HG03521 (cell line): ENCODE results near the gene DDX51.

Source experiments
- ATAC-seq: cut with Tn5 transposase; IDR thresholded peaks from one replicate; pipeline ENCODE4 v1.9.1; 2021; ENCODE audit warnings: mild to moderate bottlenecking, moderate library complexity; ENCODE audit not compliant: unreplicated experiment

The DDX51 gene, protein sequence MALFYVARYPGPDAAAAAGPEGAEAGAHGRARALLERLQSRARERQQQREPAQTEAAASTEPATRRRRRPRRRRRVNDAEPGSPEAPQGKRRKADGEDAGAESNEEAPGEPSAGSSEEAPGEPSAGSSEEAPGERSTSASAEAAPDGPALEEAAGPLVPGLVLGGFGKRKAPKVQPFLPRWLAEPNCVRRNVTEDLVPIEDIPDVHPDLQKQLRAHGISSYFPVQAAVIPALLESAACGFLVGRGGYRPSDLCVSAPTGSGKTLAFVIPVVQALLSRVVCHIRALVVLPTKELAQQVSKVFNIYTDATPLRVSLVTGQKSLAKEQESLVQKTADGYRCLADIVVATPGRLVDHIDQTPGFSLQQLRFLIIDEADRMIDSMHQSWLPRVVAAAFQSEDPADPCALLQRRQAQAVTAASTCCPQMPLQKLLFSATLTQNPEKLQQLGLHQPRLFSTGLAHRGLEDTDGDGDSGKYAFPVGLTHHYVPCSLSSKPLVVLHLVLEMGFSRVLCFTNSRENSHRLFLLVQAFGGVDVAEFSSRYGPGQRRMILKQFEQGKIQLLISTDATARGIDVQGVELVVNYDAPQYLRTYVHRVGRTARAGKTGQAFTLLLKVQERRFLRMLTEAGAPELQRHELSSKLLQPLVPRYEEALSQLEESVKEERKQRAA

DNA sequence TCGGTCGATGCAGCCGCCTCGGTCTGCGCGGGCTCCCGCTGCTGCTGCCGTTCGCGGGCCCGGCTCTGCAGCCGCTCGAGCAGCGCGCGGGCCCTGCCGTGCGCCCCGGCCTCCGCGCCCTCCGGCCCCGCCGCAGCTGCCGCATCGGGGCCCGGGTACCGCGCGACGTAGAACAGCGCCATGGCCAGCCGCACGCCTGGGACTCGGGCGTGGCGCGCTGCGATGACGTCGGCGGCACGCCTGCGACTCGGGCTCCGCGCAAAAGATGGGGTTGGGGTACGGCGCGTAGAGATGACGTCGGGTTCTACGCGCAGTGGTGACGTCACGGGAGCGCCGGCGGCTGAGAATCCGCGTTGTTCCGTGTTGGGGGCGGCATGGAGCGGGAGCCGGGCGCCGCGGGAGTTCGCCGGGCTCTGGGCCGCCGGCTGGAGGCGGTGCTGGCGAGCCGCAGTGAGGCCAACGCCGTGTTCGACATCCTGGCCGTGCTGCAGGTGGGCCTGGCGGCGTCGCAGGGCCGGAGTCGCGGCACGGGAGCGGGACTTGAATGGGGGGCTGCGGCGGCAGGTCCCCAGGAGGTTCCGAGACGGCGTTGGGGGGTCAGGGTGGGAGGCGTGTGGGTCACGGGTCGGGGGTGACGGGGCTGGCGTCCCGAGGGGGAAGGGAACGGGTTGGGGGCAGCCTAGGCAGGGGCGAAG lies at the start of gene DDX51, which contains the start of gene NOC4L:
TSS of gene DDX51 (minus strand) at position 205 of the 695 bp plus-strand sequence. CDS start at position 182, 23 bp downstream.
TSS of gene NOC4L (plus strand) at position 343 of the 695 bp plus-strand sequence. CDS start at position 375, 32 bp downstream.
- ATAC-seq = peak; percentile 87

DNA sequence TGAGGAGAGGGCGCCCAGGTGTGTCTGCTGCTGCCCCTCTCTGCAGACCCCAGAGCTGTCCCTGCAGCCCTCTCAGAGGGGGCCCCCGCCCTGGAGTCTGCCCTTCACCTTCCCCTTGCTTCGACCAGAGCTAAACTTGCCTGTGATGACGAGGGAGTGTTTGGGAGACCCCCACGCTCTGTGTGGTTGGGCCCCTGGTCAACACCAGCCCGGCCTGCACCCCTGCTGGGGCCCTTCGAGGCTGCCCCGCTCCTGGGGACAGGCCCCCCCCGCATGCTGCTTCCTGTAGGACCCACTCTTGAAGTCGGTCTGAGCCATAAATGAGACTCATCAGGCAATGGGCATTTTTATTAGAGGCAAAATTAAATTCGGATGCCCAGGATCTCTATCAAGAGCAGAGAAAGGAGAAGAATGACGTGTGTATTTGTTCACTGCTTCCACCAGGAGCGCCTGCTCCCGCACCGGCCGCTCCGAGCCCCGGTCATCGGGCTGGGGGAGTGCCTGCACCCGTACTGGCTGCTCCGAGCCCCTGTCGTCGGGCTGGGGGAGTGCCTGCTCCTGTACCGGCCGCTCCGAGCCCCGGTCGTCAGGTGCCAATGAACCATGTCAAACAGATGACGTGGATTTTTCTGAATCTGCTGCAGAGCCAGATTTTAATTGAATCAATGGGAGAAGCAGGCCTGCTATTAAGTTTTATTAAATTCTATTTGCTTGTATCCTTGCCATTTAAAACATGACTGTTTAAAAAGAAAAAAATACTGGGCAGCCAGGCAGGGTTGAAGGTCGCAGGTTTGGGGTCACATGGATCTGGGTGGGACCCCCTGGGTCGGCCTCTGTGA lies 47.8 kb upstream of the DDX51 start:
- no peak for ATAC-seq

DNA sequence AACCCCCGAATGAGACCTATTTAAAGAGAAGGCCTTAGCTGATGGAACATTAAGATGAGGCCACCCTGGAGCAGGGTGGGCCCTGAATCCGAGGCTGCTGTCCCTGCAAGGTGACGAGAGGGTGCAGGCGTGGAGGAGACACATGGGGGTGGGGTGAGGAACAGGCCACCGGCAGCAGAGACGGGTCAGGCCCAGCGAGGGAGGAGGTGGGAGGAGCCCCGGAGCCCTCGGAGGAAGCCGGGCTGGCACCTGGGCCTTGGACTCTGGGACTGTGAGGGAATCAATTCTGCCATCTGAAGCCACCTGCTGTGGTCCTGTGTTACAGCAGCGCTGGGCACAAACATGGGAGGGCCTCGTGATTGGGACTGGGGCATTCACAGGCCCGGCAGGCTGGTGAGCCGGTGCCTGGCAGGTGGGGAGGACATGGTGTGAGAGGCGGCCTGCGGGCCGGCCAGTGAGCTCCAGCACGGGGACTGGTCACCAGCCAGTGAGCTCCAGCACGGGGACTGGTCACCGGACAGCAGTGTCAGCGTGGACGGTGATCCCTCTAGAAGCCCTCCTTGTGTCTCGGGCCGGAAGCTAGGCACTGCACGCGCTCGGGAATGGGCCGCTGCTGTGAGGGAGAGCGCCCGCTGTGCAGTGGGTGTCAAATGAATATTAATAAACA lies 46.8 kb upstream of the DDX51 start:
- ATAC-seq = no peak

DNA sequence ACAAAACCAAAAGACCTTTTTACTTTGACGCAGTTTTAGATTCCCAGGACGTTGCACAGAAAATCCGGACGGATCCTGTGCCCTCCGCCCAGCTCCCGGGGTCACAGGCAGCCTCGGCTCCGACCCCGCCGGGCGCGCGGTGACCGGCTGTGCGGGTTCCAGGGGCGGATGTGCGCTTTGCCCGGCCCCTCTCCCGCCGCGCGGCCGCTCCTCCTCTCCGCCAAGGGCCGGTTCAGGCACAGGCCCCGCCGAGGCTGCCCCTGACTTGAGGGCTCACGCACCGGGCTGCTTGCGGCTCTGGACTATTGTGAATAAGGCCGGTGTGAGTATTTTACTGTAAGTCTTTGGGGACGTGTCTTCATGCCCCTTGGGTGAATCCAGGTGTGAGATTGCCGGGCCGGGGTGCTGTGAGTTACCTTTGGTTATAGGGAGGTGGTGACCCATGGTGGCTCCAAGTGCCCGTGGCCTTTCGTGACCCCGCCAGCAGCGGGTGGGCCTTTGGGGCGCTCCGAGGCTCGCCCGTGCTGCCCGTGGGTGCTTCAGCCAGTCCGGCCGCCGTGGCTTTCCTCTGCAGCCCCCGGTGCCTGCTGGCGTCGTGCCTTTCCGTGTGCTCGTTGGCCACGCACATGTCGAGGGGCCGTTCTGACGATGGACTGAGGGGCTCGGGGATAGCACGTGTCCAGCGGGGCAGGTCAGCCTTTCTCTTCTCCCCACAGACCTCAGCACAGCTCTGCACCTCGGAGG lies 46.1 kb upstream of the DDX51 start:
- ATAC-seq = no peak

DNA sequence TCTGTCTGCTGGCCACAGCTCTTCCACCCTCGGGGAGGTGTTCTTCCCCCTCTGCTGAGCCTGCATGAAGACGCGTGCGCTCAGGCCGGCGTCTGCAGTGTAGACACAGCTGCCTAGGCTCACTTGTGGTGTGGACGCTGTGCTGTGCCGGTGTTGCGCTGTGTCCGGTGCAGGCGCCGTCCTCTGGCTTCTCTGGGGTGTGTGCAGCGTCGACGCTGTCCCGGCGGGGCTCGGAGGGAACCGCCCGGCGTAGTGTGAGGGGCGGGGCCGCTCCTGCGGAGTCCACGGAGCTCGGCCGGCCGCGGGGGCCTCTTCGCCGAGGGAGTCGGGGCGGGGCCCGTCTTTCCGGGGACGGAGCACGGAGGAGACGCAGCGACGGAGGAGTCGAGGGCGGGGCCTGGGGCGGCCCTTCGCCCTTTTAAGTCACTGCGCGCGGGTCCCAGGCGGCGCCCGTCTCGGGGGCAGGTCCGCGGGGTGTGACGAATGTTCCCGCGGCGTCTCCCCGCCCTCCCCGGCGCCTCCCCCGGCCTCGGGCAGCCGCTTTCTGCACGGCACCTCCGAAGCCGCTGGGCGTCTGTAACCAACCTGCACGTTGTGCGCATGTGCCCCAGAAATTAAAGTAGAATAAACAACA lies 45.4 kb upstream of the DDX51 start:
- peak; percentile 86 for ATAC-seq

DNA sequence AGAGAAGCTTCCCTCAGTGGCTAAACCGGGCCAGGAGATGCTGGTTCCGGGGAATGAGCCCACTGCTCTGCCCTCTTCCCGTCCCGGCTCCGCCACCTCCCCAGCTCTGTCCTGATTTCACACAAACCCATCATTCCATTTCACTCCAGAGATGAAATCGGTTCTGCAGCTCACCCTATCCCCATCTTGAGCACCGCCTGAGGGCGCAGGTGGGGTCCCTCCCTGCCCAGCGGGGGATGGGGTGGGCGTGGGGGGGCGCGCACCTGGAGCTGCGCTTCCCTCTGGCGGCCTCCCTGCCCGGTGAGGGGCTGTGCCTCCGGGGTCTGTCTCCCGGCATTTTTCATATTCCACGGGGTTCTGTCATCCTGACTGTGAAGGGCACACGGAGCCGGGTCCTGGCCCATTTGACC lies 44.8 kb upstream of the DDX51 start:
- no peak for ATAC-seq

DNA sequence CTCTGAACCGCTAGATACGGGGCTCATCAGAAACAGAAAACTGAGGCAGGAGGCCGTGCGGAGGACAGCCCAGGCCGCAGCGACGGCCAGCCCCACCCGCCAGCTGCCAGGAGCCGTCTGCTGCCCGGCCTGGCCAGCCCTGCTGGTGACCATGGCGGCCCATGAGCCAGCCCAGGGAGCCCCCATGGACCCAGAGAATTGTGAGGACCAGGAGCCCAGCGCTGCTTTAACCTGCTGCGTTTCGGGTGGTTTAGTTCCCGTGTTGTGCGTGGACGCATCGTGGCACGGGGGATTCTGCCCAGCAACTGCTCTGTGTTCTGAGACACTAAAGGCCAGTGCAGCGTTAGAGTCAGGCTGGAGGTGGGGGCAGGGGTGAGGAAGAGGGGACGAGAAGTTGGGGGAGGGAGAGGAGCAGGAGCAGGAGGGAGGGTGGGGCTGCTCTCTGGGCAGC lies 44.4 kb upstream of the DDX51 start:
- ATAC-seq = no peak

DNA sequence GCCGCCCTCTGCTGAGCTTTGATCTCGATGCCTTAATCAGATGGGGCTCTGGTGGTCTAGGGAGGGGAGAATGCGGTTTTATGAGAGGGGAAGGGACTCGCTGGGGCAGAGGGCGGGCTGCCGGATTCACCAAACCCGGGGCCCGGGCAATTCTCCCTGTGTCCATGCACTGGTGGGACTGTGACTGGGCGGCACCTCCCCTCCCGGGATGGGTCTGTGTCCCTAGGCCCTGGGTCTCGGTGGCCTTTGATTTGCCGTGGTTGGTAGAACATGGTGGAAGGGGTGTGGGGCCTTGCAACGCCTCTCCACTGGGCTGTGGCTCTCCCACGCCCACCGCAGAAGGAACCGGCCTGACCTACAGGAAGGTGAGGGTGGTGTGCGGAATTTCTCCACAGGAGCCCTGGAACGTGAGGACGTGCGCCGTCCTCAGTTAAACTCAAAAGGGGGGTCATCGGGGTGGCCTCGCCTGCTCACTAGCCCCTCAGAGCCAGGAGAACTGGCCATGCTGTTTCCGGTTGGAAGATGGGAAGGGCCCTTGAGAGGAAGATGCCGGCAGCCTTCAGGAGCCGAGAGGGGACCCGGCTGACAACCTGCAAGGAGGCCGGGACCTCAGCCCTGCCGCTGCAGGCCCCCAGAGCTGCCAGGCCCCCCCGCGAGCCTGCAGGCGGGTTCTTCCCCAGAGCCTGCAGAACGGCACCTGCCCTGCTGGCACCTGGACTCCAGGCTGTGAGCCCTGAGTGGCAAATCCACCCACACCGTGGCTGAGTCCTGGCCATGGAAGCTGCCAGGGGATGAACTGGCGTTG lies 43.7 kb upstream of the DDX51 start:
- no peak for ATAC-seq

DNA sequence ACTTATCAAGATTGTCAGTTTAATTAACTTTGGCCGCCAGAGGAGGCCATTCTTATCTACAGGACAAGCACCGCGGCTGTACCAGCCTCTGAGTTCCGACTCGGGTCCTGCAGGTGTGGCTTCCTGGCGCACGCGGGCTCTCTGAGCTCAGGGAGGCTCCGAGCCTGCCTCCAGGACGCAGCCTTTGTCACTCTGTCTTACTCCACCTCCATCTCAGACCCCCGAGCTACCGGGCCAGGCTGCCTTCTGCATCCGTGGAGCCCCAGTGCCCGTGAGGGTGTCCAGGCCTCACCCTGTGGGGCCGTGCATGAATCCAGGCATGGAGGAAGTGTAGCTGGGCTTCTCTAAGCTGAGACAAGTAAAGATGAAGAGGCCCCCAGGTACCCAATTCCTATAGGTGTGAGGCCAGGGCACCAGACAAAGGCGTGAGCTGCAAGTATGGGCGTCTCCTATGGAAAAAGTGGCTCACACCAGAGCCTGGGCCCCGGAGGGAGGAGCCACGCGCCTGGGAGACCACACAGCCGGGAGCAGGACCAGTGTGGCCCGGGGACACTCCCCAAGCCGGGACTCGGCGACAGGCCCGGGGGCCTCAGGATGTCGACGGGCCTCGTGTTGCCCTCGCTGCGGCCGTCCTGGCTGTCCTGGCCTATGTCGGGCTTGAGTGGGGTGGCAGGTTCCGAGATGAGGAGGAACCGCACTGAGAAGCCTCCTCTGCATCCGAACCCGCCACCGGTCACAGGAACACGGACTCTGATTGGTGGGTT lies 42.9 kb upstream of the DDX51 start:
- no peak for ATAC-seq

DNA sequence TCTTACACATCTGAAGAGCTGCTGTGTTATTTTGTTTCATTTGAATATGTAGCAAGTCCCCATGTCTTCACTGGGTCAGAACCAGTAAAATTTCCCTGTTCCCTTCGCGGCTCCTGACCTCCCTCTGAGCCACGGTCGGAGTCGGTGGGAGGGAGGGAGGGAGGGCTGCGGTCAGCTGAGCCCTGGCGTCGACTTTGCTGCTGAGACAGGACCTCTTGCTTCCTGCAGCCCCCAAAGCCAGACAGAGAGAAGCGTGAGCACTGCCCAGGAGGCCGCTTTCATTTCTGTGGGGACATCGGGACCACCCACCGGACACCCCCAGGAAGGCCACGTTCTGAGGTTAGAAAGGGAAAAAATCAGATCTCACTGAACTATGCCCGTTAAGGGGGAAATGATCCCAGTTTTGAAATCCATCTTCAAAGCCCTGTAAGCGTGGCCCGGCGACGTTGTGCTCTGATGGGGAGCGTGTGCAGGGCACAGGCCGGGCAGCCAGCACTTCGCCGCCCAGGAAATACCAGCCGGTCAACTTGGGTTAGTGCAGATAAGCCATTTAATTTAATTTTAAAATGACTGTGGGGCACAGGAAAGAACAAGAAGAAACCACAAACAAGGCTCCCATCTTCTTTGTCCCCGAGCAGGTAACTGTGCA lies 42.2 kb upstream of the DDX51 start:
- no peak for ATAC-seq

DNA sequence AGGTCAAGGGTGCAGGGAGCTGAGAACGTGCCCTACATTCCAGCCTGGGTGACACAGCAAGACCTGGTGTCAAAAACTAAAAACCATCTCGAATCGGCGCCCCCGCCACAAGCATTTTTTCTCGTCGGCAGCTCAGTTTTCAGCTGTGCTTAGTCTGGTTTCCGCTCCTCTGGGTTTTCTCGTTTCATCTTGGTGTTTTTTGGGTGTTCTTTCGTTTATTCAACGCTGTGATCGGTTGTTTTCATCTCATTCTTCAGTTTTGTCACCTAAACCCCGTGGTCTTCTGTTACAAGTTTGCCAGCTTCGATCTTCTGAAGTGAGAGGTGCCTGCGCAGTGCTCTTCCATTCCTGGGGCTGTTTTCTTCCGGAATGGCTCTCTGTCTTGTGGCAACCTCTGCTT lies 41.6 kb upstream of the DDX51 start:
- no peak for ATAC-seq

DNA sequence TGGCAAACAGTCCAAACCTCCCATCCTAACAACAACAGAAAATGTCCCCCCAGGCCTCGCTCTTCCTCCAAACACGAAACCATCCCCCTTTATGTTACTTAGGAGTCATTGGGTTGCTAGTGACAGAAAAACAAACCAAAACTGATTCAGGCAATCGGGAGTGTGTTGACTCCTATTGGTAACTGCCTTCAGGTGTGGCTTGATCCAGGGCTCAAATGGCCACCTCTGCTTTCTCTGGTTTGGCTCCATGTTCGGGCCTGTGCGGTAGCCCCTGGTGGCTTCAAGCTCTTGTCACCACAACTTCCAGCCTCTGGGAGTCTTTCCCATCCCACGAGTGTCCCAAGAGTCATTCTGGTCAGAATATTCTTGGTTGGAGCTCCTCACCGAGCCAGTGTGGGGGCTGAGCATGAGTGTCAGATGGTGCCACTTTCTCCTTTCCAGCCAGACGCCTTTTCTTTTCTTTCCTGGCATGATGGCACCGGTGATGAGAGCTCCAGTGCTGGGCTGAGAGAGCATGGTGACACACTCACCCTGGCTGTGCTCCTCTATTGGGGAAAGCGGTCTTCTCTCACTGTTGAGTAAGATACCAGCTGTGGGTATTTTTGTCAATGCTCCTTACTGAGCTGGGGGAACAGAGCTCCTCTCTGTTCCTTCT lies 38.7 kb upstream of the DDX51 start:
- ATAC-seq = no peak

DNA sequence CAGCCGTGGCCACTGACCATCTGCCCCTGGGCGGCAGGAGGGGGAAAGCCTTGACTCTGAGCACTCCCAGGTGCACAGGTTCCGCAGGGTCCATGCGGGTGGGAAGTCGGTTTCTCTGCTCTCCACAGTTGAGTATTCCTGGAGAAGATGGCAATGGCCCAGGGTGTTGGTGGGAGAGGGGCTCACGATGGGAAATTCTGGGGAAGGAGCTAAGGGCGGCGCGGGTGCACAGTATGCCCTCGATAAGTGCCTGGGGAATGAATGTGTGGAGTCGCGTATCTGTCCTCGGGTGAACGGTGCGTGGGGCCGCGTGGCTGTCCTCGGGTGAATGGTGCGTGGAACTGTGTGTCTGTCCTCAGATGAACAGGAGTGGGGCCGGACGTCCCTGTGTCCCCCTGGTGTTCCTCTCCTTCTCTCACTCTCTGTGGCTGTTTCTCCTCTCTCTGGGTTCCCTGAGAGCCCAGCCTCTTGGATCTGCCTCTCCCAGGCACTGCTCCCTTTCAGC lies 38.1 kb upstream of the DDX51 start:
- ATAC-seq = no peak

DNA sequence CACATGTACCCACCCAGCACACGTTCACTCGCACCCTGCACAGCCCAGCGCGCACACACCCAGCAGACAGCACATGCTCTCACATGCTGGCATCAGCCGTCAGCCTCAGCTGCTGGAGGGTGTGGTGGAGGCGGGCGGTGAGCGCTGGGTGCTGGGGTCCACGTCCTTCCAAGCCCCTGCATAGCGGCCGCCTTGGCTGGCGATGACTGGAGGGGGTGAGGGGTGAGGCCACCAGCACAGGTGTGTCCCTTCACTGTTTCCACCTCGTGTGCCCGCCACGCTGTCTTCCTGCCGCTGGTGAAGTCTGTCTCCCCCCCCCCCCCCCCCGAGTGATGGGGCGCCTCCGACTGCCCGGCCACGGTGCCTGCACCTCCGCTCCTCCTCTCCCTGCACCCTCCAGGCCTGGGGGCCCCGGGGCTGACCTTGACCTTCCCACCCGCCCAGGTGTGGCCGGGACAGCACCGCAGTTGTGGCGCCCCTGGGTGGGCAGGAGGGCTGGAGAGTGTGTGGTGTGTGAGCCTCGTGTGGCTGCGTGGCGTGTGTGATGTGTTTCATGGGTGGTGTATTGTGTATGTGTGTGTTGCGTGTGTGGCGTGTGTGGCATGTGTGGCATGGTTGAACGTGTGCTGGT lies 37.6 kb upstream of the DDX51 start:
- no peak for ATAC-seq

DNA sequence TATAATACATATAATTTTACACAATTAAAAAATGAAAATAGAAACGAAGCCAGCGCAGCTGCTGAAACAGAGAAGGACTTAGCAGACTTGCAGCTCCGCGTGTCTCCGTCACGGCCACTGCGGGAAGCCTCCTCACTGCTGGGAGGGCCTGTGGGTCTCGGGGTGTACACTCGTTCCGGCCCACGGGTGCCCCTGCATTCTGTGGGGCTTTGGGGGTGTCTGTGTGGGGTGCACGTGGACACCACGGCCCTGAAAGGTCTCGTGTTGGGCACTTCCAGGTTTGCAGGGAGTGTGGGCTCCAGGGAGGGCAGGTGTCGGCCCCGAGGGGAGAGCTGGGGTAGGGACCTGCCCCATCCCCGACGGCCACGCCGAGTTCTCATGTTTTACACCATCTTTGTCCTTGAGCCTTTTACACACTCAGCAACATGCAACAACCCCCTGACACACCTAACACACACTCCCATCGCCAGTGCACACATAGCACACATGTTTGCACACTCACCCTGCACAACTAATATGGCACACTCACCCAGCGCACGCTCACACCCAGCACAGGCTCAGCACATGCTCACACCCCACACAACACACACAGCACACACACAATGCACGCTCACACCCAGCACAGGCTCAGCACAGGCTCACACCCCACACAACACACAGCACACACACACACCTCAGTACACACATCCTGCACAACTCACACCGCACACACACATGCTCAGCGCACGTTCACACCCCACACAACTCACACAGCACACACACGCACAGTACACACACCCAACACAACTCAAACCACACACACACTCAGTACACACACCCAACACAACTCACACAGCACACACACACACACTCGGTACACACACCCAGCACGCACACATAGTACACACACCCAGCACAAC lies 36.8 kb upstream of the DDX51 start:
- no peak for ATAC-seq
